NT2/D1 (cell line): Measurements from ENCODE around the gene SV2C.

Source experiments
- YY1 ChIP-seq: IDR thresholded peaks from 2 replicates; pipeline ENCODE4 v1.6.1; 2011; ENCODE audit not compliant: insufficient read length, insufficient read depth
- ZNF274 ChIP-seq: IDR thresholded peaks from 2 replicates; pipeline ENCODE4 v1.6.1; 2011; ENCODE audit warnings: mild to moderate bottlenecking, low read depth, low read length

- TF ChIP-seq YY1 (no peak), ZNF274 (no peak)
Observed at GRCh38 chr5:76086095-76086494, 2.9 kb downstream of the SV2C start.
